GM21528 (cell line): ENCODE measurements around the gene CARD14.

Experiments
- ATAC-seq: cut with Tn5 transposase; IDR thresholded peaks from one replicate; pipeline ENCODE4 v1.9.1; 2021; ENCODE audit warnings: mild to moderate bottlenecking, moderate library complexity; ENCODE audit not compliant: unreplicated experiment, low FRiP score

CARD14 gene

DNA sequence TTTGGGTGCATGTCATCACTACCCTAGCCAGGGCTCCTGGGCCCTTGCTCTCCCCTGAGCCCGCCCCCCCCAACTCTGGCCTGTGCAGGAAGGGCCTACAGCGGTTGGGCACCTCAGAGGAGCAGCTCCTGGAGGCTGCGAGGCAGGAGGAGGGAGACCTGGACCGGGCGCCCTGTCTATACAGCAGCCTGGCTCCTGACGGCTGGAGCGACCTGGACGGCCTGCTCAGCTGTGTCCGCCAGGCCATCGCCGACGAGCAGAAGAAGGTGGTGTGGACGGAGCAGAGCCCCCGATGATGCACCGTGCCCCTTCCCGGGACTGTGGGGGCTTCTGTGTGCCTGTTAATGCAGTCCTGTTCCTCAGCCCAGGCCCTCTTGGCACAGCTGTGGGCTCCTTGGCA, 38.2 kb downstream of the CARD14 start:
- ATAC-seq, result no peak

- ATAC-seq, result no peak
Measured at GRCh38 chr17:80209765-80210164, 39.9 kb downstream of the CARD14 start.

GRCh38 chr17:80210348-80211108, 40.7 kb downstream of the CARD14 start:
- ATAC-seq, result no peak

DNA sequence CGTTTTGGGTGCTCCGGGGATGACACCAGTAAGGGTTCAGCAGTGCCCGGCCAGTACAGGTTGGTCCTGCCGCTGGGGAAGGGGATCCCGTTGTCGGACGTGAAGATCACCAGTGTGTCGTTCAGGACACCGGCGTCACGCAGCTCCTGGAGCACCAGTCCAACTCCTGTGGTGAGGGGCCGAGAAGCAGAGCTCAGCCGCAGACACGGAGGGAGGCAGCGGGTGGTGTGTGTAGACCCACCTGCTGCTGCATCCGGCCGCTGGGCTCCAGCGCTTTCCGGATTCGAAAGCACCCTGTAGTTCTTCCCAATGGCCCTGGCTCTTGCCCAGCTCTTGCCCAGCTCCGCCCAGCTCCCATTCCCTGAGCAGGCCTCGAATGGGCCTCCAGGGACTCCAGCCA, 42.3 kb downstream of the CARD14 start:
- no peak for ATAC-seq

DNA sequence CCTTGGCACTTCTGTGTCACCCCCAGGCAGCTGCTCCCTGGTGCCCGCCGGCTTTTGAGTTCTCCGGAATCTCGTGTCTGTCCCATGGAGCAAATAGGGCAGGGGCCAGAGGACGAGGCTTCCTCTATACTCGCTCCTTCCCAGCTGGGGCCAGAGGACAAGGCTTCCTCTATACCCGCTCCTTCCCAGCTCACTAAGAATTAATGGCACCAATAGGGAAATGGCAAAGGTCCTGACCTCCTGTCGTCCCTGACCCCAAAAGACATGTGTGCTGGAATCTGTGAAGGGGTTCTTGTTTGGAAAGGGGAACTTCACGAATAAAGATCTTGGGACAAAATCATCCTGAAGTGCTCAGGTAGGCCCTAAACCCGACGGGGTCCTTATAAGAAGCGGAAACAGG, 42.7 kb downstream of the CARD14 start:
- ATAC-seq, result no peak

GRCh38 chr17:80212962-80213642, 43.3 kb downstream of the CARD14 start:
- ATAC-seq, result no peak

GRCh38 chr17:80213643-80213975, 43.8 kb downstream of the CARD14 start:
- no peak for ATAC-seq

- ATAC-seq, result no peak
Measured at GRCh38 chr17:80214012-80214877, 44.4 kb downstream of the CARD14 start.

DNA sequence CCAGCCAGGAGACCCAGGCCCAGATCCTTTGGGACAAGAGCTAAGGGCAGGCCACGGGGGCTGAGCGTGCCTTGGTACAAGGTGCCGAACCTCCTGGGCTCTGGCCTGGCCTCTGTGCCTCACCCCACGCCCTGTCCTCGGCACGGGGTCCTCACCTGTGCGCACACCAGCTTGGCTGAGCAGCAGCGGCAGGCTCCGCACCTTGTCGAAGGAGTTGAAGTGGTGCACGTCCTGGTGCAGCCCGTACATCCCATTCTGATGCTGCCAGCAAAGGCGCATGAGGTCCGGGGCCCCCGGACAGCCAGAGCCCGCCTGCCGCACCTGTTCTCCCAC, 45.0 kb downstream of the CARD14 start:
- ATAC-seq, result no peak

DNA sequence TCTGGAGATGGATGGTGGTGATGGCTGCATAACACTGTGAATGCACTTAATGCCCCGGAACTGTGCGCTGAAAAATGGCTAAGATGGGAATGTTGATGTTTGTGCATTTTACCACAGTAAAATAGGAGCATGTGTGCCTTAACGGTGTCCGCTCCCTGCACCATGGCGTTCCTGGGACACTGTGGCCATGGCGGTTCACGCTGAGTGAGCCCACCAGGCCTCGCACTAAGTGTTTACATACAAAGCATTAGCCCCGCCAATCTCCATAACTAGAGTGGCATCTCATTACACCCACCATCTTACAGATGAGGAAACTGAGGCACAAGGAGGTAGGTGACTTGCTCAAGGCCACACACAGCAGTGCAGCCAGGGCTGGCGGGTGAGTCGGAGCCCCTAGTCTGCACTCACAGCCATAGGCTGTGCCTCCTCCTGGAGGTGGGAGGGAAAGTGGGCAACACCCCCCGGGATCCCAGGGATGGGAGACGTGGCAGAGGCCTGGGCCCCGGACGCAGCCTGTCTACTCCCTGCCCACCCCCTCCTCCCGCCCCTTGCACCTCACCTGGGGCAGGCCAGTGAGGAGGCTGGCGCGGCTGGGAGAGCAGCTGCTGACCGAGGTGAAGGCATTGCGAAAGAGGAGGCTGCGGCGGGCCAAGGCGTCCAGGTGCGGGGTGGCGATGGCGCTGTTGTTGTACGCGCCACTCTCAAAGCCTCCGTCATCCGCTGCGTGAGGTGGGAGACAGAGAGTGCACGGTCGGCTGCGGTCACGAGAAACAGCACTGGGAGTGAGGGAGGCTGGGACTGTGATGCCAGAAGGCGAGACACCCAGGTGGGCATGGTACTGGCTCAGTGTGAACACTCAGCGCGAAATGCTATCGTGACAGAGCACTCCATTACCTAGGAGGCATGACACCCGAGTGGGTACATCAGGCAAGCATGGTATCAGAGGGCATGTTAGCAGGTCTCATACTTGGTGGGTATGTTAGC, 46.9 kb downstream of the CARD14 start:
- no peak for ATAC-seq

DNA sequence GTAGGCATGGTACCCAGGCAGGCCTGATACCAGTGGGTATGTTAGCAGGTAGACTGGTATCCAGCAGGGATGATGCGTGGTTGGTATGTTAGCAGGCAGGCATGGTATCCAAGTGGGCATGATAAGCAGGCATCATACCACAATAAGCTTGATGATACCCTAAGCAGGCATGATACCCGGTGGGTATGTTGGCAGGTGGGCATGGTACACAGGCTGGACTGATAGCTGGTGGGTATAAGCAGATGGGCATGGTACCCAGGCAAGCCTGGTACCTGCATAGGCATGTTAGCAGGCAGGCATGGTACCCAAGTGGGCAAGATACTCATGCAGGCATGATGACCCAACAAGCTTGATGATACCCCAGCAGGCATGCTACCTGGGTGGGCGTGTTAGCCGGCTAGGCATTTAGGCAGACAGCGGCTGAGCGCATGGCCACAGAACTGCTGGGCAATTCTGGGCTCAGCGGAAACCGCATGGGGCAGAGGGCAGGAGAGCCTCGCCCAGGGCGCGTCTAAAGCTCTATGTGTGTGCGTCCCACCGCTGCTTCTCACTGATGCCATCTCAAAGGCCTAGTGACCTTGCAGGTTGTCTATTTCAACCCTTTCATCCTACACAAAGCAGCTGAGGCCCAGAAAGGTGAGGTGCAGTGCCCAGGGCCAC, 48.0 kb downstream of the CARD14 start:
- ATAC-seq, result no peak

DNA sequence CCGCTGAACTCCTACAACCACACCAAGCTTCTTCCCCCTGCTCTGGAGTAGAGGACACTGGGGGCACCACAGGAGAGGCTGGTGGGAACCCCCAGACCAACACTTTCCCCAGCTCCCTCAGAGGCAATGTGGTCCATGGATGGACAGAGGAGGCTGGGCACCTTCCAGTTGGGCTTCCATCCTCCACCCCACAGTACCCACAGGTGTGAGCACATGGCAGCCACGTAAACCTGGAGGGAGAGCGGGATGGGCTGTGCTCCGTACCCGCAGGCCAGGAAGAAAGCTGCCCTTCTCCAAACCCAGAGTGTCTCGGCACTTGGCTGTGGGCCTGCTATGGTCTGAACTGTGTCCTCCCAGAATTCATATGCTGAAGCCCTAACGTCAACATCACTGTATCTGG, 48.6 kb downstream of the CARD14 start:
- no peak for ATAC-seq

GRCh38 chr17:80219013-80219762, 49.4 kb downstream of the CARD14 start:
- peak; percentile 58 for ATAC-seq

GRCh38 chr17:80219763-80220053, 49.9 kb downstream of the CARD14 start:
- ATAC-seq, result peak; percentile 17

DNA sequence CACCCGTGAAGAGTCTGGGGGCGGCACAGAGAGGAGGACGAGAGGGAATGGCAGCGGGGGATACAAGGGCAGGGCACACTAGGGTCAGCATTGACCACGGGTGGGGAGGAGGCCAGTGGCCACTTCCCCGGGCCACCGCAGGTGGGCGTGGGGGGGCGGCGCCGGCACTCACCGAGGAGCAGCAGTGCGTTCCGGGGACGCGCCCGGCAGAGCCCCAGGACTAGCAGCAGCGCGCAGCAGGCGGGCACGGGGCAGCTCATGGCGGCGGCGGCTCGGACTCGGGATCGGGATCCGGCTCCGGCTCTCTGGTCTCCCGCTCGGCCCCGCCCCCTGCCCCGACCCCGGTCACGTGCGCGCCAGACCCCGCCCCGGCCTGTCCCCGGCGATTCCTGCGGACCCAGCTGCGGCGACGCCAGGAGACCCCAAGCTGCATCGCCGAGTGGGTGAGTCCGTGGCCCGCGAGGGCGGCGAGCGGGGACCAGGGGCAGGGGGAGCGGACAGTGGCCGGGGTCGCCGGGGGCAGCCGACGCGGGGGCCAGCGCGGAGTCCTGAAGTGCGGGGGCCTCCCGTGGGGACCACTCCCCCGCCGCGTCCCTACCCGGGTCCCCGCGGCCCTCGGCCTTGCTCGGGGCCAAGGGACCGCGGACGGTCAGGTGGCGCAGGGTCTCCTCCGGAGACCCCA, 50.4 kb downstream of the CARD14 start, which contains the start of the genes SGSH and SLC26A11:
TSS of gene SGSH (minus strand) at position 280 of the 682 bp plus-strand sequence. CDS start at position 260, 20 bp downstream.
TSS of gene SLC26A11 (plus strand) at position 374 of the 682 bp plus-strand sequence. CDS start 1,134 bp downstream, outside the sequence.
- peak; percentile 36 for ATAC-seq

GRCh38 chr17:80220736-80221215, 50.9 kb downstream of the CARD14 start:
- no peak for ATAC-seq

GRCh38 chr17:80221351-80222105, 51.7 kb downstream of the CARD14 start:
- ATAC-seq, result no peak
